Upper lobe of left lung (tissue), 6 donors: Measurements from ENCODE around the gene CCT4. TPM values are rescaled to one million over a fixed set of nuclear protein-coding genes. Genes with fewer than 3 reads are reported as not detected.
A peak's percentile ranks its signal among the peaks of the same experiment; 100 is the strongest.

Experiments used
- ATAC-seq, 2 donors: fragments of 200-7000 bp; cut with Tn5 transposase; one replicate each; pipeline ENCODE4 v1.9.1; 2022; ENCODE audit warnings: mild to moderate bottlenecking in 2 of 2, moderate library complexity in 2 of 2; ENCODE audit not compliant: low FRiP score in 2 of 2
- DNase-seq, 2 donors: peaks; one replicate each; pipeline ENCODE4 v3.0.0-alpha.2; 2019 to 2020
- H3K27ac ChIP-seq, 4 donors: fragments of 200-600 bp; sonication (generic); one replicate each; pipeline ENCODE4 v1.5.1; 2016 to 2019
- H3K27me3 ChIP-seq, 4 donors: fragments of 200-600 bp; sonication (generic); one replicate each; pipeline ENCODE4 v1.5.1; 2017 to 2019
- H3K36me3 ChIP-seq, 4 donors: fragments of 200-600 bp; sonication (generic); one replicate each; pipeline ENCODE4 v1.5.1; 2016 to 2019
- H3K4me1 ChIP-seq, 4 donors: fragments of 200-600 bp; sonication (generic); one replicate each; pipeline ENCODE4 v1.5.1; 2018 to 2019
- H3K4me3 ChIP-seq, 4 donors: fragments of 200-600 bp; sonication (generic); one replicate each; pipeline ENCODE4 v1.5.1; 2017 to 2019; ENCODE audit warnings: mild to moderate bottlenecking in 2 of 4, moderate library complexity in 1 of 4
- H3K9me3 ChIP-seq, 4 donors: fragments of 200-600 bp; sonication (generic); one replicate each; pipeline ENCODE4 v1.5.1; 2018 to 2019
- CTCF ChIP-seq, 6 experiments: fragments of 450-650 bp in 4 of 6; fragments of 200-600 bp in 2 of 6; sonication (generic) in 2 of 6; IDR thresholded peaks; one replicate each; pipeline ENCODE4 v1.5.1; 2016 to 2019; ENCODE audit warnings: antibody characterized with exemption in 6 of 6
- EP300 ChIP-seq, 4 donors: sonication (generic); formaldehyde crosslinking; IDR thresholded peaks; one replicate each; pipeline ENCODE4 v1.5.1; 2017; ENCODE audit warnings: antibody characterized with exemption in 4 of 4, control low read depth in 2 of 4
- POLR2A ChIP-seq, 4 donors: fragments of 450-650 bp; IDR thresholded peaks; one replicate each; pipeline ENCODE4 v1.5.1; 2016 to 2017; ENCODE audit warnings: antibody characterized with exemption in 4 of 4, mild to moderate bottlenecking in 2 of 4
- POLR2AphosphoS5 ChIP-seq, 2 donors: sonication (generic); formaldehyde crosslinking; IDR thresholded peaks; one replicate each; pipeline ENCODE4 v1.5.1; 2017; ENCODE audit warnings: antibody characterized with exemption in 2 of 2
- WGBS, 2 donors: methylation state at CpG; one replicate each; pipeline ENCODE4 v1.1.5; 2017 to 2018; 5-methylcytosine and 5-hydroxymethylcytosine counted together
- total RNA-seq, 6 donors: library from RNA; depleted of rRNA in 4 of 6; stranded (reverse); fragments of >200 nt in 4 of 6; gene quantifications; one replicate each; pipeline versions ENCODE4 v1.1.0 to v1.2.1, GENCODE V29; 2016 to 2021
- donor health status: DM: no; HTN: no; CAD: no; lungs with moderate emphysema.
- donor health status: DM: no; HTN: yes; CAD: no; lungs with severe emphysema.

CCT4 gene
- 10 to 100 TPM; 27.0 to 92.7 (median 66.8) TPM for total RNA-seq

GRCh38 chr2:61888267-61889055, at the start of gene CCT4:
Gene CCT4, minus strand, starts transcription at chr2:61888656. Its CDS starts 149 bp downstream, at chr2:61888507.
- Histone ChIP-seq H3K4me3 (peak within 1 kb of the TSS; percentile 57 to 77 (median 73)), H3K27ac (peak within 1 kb of the TSS; percentile 94 to 97 (median 94)), H3K4me1 (peaks cover 20 to 29% (median 21%) of the 10 kb centered on the region in 4 donors), H3K36me3 (peaks cover 3 to 25% (median 10%) of the 10 kb centered on the region in 4 donors), H3K27me3 (no peaks in the 10 kb centered on the region), H3K9me3 (no peaks in the 10 kb centered on the region)
- ATAC-seq (peak; percentile 96 to 98), DNase-seq (peak; percentile 84 to 98)
- 2% methylated on average over 49 to 52 of the region's 74 CpGs for WGBS, 2 donors
- TF ChIP-seq POLR2A (IDR thresholded peaks at IDR 0.05) (peak in 3 of 4 donors; percentile 81 to 90 (median 87)), POLR2AphosphoS5 (IDR thresholded peaks at IDR 0.05) (peak; percentile 92 to 98), CTCF (IDR thresholded peaks at IDR 0.05) (peak in 3 of 6 experiments; percentile 17 to 22 (median 20)), EP300 (IDR thresholded peaks at IDR 0.05) (peak in 1 of 4 donors; percentile 60)

GRCh38 chr2:61937886-61938285, 49.4 kb upstream of the CCT4 start:
- DNase-seq (no peak), ATAC-seq (no peak)
- WGBS, 2 donors = 83 to 84% methylated on average over 5 of the region's 5 CpGs
- H3K27me3 ChIP-seq = no peaks in the 10 kb centered on the region
- no peaks in the 10 kb centered on the region for H3K36me3 ChIP-seq
- TF ChIP-seq CTCF (IDR thresholded peaks at IDR 0.05) (no peak), EP300 (IDR thresholded peaks at IDR 0.05) (no peak), POLR2AphosphoS5 (IDR thresholded peaks at IDR 0.05) (no peak), POLR2A (IDR thresholded peaks at IDR 0.05) (no peak)
- no peak overlapping the region for H3K4me3 ChIP-seq
- no peak overlapping the region for H3K27ac ChIP-seq
- H3K4me1 ChIP-seq = no peaks in the 10 kb centered on the region
- H3K9me3 ChIP-seq = peaks cover 0 to under 1% (median 0%) of the 10 kb centered on the region in 4 donors

GRCh38 chr2:61937098-61937497, 48.6 kb upstream of the CCT4 start:
- DNase-seq = no peak
- Histone ChIP-seq H3K4me3 (no peak overlapping the region), H3K9me3 (peaks cover 0 to 3% (median 0%) of the 10 kb centered on the region in 4 donors), H3K27ac (no peak overlapping the region), H3K4me1 (no peaks in the 10 kb centered on the region), H3K27me3 (no peaks in the 10 kb centered on the region), H3K36me3 (no peaks in the 10 kb centered on the region)
- TF ChIP-seq EP300 (IDR thresholded peaks at IDR 0.05) = no peak
- no peak for TF ChIP-seq CTCF (IDR thresholded peaks at IDR 0.05)
- no peak for TF ChIP-seq POLR2AphosphoS5 (IDR thresholded peaks at IDR 0.05)
- no peak for TF ChIP-seq POLR2A (IDR thresholded peaks at IDR 0.05)
- ATAC-seq = no peak
- WGBS, 2 donors = 76 to 82% methylated on average over 3 of the region's 3 CpGs

DNA sequence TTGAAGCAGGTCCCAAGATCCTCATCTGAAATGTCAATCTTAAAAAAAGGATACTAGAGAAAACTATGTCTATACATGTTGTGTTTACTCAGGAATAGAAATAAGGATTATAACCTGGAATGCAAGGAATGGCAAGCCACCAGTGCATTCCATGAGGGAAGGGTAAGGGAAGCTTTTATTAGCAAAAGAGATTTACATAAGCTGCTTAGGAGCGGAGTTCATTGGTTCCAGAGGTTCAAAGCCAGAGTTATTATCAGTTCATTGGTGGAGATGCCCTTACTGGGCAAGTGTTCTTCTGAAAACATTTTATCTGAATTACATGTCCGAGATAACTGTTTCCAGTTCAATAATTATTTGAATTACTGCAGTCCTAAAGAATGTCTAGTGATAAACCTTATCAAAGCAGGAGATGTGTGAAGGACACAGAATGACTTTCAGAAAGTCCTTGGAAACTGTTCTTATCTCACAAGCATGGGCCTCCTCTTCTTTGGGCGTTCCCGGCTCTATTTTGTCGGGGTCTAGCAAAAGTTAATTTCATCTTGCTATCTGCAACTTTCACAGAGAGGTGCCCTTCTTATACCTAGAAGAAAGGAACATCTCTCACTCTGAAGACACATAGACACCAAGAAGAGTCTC, 40.5 kb upstream of the CCT4 start:
- ATAC-seq (no peak), DNase-seq (no peak)
- H3K36me3 ChIP-seq = no peaks in the 10 kb centered on the region
- peaks cover 0 to 3% (median 0%) of the 10 kb centered on the region in 4 donors for H3K9me3 ChIP-seq
- no peak overlapping the region for H3K27ac ChIP-seq
- no peaks in the 10 kb centered on the region for H3K4me1 ChIP-seq
- TF ChIP-seq POLR2AphosphoS5 (IDR thresholded peaks at IDR 0.05) = no peak
- no peak for TF ChIP-seq EP300 (IDR thresholded peaks at IDR 0.05)
- no peak for TF ChIP-seq CTCF (IDR thresholded peaks at IDR 0.05)
- TF ChIP-seq POLR2A (IDR thresholded peaks at IDR 0.05) = no peak
- 65 to 70% methylated on average over 5 of the region's 5 CpGs for WGBS, 2 donors
- H3K4me3 ChIP-seq = no peak overlapping the region
- no peaks in the 10 kb centered on the region for H3K27me3 ChIP-seq
